UCSD-AML1 (cell line): ENCODE measurements around the gene ALPI.
"Not testable (repeated sequence)": the region's sequence is repeated elsewhere in the genome, so short reads cannot be mapped to it uniquely, and the experiment has no call there.

Experiments used
- DNase-seq: peaks from one replicate; lab custom pipeline; 2025; ENCODE audit not compliant: unreplicated experiment; lab: John Stamatoyannopoulos, UW

The ALPI gene

DNA sequence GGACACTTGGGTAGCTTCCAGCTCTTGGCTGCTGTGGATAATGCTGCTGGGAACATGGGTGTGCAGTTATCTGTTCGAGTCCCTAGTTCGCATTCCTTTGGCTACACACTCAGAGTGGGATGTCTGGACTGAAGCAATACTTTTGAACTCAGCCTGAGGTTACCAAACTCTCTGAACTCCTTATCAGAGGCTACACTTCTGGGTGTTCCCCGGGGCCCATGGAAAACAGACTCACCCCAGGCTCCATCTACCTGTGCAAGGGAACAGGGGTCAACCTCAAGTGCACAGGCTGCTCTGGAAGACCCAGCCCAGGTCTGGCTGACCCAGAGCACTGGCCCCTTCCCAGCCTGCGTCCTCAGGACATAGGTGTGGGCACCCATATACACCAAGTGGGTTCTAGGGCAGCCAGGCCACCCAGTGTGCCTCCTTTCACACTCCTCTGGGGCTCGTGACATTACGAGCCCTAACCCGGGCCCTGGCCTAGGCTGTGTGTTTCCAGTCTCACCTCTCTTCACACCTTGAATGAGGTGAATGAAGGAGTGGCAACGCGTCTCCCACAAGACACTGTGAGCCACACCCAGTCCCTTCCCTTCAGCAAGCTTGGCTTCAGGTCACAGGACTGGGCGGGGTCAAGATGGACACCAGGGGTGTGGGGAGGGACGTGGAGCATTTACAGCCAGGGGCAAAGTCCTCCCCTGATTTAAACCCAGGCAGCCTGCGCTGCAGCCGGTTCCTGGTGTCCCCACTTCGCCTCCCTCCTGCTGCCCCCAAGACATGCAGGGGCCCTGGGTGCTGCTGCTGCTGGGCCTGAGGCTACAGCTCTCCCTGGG is at the start of gene ALPI:
ALPI (plus strand) TSS at position 728 of the 830 bp plus-strand sequence; CDS start at position 775, 47 bp downstream.
- no peak for DNase-seq

DNA sequence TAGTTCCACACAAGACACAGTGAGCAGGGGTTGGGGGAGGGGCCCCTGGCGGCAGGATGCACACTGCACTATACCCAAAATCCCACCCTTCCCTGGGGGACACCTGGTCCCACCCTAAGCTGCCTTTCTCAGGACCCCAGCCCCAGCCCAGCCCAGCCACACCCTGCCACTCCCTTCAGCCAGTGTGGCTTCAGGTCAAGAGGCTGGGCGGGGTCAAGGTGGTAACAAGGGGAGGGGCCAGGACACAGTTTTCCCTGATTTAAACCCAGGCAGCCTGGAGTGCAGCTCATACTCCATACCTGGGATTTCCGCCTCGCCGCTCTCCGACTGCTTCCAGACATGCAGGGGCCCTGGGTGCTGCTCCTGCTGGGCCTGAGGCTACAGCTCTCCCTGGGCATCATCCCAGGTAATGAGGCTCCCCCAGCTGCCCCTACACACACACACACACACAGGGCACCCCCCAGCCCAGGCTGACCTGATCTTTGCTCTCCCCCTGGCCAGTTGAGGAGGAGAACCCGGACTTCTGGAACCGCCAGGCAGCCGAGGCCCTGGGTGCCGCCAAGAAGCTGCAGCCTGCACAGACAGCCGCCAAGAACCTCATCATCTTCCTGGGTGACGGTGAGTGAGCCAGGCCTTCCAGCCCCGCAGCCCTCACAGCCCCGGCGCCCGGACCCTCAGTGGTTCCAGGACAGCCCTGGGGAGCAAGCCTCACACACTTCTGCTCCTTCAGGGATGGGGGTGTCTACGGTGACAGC is 49.2 kb upstream of the ALPI start, which contains the start of gene ALPG:
ALPG (plus strand) TSS at position 289 of the 755 bp plus-strand sequence; CDS start at position 340, 51 bp downstream.
- DNase-seq, result no peak

DNA sequence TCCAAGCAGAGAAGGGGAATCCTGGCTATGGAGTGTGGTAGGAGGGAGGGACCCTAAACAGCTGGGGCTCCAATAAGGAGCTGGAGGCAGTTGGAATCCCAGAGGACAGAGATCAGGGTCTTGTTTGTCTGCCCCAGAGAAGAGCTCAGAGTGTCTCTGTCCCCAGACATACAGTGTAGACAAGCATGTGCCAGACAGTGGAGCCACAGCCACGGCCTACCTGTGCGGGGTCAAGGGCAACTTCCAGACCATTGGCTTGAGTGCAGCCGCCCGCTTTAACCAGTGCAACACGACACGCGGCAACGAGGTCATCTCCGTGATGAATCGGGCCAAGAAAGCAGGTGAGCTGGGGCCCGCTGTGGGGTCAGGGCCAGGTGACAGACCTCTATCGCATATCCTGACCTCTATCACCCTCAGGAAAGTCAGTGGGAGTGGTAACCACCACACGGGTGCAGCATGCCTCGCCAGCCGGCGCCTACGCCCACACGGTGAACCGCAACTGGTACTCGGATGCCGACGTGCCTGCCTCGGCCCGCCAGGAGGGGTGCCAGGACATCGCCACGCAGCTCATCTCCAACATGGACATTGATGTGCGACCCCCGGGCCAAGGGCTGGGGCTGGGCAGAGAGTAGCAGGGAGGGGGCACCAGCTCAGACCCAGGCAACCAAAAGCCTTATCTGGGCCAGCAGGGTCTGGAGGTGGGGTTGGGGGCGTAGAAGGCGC is 48.4 kb upstream of the ALPI start:
- DNase-seq, result not testable (repeated sequence)

DNA sequence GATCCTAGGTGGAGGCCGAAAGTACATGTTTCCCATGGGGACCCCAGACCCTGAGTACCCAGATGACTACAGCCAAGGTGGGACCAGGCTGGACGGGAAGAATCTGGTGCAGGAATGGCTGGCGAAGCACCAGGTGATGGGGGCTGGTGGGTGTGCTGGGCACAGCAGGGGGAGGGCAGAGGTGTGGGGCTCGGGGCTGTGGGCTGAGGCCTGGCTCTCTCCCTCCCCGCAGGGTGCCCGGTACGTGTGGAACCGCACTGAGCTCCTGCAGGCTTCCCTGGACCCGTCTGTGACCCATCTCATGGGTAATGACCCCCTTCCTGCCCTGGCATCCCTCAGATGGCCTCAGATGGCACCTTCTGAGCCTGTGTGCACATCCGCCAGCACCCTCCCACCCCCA is 47.7 kb upstream of the ALPI start:
- not testable (repeated sequence) for DNase-seq

DNA sequence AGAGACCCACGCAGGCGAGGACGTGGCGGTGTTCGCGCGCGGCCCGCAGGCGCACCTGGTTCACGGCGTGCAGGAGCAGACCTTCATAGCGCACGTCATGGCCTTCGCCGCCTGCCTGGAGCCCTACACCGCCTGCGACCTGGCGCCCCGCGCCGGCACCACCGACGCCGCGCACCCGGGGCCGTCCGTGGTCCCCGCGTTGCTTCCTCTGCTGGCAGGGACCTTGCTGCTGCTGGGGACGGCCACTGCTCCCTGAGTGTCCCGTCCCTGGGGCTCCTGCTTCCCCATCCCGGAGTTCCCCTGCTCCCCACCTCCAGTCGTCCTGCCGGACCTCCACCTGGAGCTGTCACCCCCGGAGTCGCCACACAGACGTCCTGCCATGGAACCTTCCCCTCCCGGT is 46.3 kb upstream of the ALPI start:
- DNase-seq, result not testable (repeated sequence)

DNA sequence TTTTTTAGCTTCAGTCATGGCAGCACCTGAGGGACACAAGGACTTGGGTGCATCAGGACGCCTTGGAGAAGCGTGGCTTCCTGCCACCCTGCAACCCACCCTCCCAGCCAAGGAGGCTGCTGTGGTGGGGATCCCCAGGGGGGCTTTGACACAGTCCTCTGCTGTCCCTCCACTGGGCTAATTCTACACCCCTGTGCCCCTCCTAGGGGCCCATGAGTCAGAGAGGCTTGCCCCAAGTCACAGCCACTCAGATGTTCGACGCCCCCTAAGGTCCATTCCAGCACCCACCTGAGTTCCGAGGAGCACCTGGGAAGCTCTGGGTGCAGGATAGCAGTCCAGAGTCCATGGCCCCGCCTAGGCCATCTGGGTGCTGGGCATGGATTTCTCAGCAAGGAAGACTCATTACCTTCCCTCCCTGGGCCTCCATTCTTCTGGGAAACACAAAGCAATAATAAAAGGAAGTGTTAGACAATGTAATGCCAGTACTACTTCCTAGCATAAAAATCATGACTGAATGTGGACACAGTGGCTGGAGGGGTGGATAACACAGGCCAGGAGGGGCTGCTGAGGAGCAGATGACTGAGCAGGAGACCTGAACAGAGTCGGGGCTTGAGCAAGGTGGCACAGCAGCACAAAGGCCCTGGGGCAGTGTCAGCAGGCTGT is 45.6 kb upstream of the ALPI start:
- DNase-seq, result no peak

DNA sequence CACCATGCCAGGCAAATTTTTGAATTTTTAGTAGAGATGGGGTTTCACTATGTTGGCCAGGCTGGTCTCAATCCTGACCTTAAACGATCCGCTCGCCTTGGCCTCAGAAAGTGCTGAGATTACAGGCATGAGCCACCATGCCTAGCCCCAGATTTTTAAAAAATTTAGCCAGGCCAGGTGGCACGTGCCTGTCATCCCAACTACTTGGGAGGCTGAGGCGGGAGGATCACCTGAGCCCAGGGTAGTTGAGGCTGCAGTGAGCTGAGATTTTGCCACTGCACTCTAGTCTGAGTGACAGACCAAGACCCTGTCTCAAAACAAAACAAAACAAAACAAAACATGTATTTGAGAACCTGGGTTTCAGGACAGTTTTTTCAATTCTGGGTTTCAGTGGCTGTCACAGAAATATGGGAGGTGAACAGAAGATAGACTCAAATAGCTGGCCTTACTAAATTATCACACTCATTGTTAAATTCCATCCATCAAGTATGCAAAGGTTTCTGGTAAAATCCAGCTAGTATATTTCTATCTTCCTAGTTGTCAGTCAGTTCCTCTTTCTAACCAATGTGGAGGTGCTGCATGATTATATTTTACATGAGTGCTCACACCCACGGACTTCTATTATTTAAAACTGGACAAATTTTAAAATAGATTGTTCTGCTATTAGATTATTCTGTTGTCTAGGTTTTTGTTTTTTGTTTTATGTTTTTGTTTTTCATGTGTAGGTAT is 43.9 kb upstream of the ALPI start:
- no peak for DNase-seq

DNA sequence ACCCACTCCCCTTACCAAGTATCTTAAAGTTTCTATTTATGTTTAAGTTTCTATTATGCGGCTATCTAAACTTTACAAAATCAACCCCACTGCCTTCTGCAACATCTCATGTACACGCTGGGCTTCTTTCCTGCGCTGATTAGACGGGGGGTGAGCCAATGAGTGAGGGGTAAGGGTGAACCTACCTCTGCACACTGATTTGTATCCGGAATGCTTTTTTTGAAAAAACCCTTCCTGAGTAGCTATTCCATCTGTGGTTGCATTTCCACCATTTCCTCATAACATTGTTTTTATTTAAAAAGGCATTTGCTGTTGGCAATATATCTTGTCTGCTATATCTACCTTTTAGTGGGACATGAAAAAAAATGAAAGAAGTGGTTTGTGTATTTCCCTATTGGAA is 43.0 kb upstream of the ALPI start:
- no peak for DNase-seq

DNA sequence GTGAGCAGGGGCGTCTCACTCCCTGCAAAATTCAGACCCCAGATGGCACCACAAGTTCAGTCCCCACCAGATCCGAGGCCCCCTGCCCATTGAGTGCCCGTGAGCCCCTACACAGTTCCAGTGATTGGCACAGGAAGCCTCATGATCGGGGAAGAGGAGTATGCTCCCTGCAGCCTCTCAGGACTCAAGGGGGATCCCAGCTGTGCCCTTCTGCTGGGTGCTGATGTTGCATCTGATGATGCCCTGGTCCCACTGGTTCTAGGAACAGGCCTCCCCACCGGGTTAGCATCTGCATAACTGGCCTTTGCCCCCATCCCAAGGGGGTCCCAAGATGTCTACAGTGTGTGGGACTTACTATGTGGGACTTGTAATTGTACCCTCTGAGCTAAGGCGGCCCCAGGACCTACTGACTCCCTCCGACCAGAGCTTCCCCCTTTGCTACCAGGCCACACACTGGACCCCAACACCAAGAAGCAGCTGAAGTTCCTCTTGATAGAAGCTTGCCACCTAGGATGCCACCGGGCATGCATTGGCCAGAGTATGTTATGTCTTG is 40.7 kb upstream of the ALPI start:
- DNase-seq, result no peak

DNA sequence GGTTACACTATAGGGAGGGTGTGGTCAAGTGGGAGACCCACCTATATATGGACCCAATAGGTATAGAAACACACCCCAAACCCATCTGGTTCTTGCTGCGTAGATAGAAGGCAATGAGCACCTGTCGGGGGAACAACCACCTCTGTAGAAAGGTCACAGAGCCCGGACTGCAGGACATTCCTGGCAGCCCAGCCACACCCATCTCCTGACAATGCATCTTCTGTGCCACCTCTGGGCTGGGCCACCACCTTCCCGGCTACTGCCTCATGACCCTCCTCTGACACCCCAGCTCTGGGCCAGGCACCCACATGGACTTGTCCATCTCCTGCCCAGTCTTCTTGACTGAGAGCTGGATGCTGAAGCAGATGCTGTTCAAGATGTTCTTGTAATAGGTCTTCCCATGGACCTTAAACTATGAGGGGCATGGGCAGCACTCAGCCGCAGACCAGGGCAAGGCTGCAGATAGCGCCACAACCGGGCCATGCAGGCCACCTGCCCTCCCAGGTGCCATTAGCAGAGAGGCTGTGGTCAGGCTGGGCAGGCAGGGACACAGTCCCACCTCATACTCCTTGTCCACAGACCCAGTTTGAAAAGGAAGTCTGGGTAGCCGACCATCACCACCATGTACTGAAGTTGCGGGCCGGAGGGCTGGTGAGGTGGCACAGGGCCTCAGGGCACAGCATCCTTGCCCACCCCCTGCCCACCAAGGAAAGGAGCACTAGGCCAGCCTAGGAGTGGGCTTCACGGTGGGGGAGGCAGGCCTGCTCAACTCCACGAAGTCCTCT is 40.0 kb upstream of the ALPI start:
- DNase-seq, result no peak

DNA sequence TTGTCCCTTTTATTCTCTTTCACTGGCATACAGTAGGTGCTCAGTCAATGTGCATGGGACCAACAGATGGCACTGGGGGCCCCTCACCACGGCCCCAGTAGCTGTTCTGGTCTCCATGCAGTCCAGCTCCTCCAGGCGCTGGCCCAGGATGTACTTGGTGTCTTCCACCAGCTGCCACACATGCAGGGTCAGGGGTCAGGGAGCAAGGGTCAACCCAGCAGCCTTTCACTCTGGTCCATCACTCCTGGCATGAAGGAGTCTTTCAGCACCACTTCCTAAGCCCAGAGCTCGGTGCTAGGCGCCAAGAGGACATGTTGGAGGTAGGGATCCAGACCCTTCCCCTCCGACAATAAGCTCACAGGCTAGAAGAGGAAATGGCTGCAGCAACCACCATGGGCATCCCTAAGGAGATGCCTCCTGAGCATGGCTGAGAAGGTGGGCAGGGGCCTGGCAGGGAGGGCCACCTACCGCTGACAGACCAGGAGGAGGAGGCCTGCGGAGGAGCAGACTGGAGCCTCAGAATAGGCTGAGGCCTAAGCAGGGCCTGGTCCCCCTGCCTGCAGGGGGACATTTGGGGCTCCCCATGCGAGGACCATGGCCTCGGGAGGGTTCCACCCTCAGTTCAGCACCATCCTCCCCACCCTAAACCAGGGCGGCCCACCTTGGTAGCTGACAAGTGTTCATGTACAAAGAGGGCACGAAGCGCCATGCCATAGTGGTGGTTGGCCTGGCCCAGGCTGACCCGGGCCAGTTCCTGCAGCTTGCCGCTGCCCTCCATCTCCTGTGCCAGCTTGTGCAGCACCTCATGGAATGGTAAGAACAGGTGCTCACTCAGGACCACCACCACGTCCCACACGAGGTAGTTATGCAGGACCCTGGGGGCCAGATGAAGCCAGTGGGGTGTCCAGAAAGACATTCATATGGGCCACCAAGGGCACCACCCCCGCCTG is 39.2 kb upstream of the ALPI start:
- DNase-seq, result no peak

DNA sequence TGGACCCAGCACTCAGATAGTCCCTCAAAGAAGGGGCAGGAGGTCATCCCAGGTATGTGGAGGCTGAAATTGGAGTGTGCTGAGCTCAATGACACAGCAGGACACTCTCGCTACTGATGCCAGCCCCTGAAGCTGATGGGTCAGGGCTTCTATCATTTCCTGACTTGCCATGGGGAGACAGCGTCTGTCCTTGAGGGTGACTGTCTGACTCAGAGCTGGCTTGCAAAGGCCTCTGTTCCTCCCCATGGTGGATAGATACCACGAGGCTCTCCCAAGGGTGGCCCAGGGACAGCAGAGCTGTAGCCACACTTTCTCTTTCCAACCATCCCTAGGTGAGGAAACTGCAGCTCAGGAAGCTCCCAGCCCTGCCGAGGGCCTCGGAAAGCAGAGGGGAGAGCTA is 38.5 kb upstream of the ALPI start:
- DNase-seq, result no peak

DNA sequence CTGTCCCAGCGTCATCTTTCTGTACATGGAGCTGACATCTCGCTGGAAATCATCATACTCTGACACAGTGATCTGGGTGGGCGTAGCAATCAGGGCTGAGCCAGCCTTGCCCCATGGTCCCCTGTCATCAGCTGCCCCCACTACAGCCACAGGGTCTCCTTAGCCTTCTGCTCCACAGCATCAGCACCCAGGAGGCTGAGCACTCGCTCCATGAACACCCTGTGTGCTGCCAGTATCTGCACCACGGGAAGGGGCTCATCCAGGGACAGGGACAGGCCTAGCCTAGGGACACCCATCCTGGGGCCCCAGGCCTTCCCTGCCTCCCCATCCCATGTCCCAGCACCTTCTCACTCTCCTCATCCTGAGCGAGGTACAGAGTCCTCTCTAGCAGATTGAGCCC is 37.9 kb upstream of the ALPI start:
- no peak for DNase-seq

DNA sequence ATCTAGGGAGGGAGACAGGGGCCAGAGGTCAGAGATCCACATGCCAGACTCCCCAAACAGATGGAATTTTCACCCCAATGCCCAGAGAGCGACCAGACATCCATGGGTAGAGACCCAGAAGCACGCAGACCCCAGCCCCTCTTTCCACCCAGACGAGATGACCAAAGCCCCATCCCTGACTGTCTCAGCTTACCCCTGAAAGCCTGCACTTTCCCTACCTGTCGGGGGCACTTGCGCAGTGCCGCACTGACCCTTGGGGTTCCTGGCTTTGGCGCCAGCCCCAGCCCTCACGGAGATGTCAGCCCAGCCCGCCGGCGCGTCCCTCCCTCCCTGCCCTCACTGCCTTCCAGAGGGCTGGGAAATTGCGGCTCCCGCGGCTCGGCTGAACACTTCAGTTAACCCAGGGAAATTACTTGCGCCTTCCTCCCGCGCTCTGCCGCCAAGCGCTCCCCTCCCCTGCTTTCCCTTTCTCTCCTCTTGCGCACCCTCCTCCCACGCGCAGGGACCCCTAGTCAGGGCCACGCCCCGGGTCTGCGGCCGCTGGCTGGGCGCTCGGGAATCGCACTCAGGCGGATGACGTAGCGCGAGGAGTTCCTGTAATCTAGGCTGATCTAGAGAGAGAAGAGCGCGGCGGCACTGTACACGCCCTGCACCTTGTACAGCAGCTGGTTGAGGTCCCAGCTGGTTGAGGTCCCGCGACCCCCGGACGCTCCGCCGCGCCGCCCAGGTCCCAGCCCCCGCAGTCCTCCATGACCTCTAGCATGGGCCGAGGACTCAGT is 37.3 kb upstream of the ALPI start:
- DNase-seq, result peak; percentile 53

DNA sequence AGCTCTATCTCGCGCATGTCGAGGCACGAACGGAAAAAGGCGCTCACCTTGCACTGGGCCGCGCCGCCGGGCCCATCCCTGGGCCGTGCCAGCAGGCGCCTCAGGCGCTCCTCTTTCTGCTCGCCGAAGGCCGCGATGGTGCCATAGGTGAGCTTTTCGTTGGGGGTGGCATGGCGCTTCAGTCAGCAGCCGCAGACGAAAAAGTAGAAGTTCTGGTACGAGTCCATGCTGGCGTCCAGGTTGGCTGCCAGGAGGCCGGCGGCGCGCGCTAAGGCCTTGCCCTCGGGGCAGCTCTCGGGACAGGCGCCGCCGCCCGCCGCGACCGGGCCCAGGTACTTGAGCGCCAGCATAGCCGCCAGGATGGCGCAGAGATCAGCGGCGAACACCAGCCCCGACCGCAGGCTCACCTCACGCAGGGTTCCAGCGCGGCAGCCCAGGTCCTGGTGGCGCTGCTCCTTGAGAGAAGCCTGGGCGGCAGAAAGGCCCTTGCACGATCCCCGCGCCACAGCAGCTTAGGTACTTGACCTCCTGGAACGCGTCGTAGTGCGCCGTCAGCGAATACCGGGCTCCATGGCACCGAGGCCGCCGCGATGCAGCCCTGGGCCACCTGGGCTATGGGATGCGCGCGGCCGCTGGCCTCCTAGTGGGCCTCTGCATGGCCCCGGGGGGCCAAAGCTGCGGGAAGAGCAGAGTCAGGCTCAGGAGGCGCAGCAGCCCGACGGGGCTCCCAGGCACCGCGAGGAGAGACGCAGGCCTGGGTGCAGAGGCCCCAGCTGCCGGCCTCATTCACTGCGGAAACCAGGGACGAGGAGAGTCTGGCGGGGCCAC is 36.5 kb upstream of the ALPI start:
- DNase-seq, result no peak

DNA sequence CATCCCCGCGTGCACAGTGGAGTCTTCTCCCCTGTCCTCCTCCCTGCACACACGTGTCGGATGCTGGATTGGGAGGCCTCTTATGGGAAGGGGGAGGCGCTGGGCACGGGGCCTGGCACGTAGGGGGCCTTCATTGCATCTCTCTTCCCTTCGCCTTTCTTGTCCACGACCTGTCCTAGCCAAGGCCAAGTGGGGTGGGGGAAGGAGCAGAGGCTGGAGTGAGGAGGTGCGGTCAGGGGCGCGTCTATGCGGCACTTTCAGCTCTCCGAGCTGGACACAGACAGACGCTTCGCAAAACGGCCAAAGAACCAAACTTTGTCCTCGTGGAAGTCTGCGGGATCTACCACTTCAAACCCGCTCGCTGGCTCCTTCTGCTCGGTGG is 35.9 kb upstream of the ALPI start:
- no peak for DNase-seq
